Measurements from ENCODE around the gene AKT2.

AKT2 gene

GRCh38 chr19:40300668-40301067, 15.5 kb upstream of the AKT2 start:
- no peak for DNase-seq (ENCODE audit: low read depth, low spot score)

DNA sequence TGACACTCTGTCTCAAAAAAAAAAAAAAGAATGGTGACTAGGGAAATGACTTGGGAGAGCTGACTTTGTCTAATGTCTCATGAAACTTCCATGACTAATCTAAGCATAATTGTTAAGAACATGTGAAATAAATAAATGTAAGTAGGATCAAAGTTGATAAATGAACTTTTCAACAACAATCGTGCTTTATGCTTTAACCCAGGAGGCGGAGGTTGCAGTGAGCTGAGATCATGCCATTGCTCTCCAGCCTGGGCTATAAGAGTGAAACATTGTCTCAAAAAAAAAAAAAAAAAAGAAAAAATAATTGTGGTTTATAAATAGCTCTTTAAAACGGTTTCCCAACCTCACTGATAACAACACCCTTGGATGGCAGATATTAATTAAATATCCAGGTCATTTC, 12.9 kb upstream of the AKT2 start:
- DNase-seq (ENCODE audit: low read depth, low spot score), result no peak

GRCh38 chr19:40294560-40294959, 9.4 kb upstream of the AKT2 start:
- DNase-seq (ENCODE audit: low read depth, low spot score), result no peak

- no peak for DNase-seq (ENCODE audit: low read depth, low spot score)
Measured at GRCh38 chr19:40286971-40287421, 1.9 kb upstream of the AKT2 start.

DNA sequence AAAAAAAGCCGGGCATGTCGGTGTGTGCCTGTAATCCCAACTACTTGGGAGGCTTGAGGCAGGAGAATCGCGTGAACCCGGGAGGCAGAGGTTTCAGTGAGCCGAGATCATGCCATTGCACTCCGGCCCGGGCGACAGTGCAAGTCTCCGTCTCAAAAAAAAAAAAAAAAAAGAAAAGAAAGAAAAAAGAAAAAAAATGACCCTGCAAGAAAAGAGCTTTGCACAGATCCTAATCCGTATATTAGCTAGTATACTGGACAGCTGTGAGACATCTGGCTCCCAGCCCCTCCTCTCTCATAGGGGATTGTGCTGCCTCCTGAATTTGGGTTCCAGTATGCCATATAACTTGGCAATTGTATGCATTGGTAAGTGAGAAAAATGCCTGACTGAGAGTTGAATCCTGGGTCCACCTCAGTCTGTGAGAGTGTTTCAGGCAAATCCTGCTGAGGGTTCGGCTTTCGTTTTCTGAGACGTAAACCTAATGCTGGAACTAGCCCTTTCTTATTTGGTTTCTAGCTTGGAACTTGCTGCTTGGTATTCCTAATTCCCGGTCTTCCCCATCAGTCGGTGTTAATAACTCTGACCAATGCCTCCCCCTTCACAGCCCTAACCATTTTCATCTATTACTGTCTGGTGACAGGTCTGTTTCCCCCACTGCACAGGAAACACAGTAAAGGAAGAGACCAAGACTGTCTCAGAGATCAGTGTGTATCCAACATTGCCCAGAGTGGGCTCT, 1.3 kb upstream of the AKT2 start:
- DNase-seq (ENCODE audit: low read depth, low spot score), result no peak

GRCh38 chr19:40285353-40286234, 449 bp upstream of the AKT2 start:
- peak; percentile 100 for DNase-seq (ENCODE audit: low read depth, low spot score)

DNA sequence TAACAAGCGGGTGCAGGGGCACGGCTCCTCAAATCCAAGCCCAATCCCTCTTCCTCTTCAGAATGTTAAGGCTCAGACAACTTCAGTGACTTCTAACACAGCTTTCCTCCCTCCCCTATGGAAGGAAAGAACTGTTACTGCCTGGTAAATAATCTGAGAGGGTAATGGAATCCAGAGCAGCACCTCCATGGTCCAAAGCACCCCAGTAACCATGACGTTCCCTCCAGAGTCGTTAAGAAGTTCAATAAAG, 969 bp downstream of the AKT2 start:
- DNase-seq (ENCODE audit: low read depth, low spot score), result no peak

DNA sequence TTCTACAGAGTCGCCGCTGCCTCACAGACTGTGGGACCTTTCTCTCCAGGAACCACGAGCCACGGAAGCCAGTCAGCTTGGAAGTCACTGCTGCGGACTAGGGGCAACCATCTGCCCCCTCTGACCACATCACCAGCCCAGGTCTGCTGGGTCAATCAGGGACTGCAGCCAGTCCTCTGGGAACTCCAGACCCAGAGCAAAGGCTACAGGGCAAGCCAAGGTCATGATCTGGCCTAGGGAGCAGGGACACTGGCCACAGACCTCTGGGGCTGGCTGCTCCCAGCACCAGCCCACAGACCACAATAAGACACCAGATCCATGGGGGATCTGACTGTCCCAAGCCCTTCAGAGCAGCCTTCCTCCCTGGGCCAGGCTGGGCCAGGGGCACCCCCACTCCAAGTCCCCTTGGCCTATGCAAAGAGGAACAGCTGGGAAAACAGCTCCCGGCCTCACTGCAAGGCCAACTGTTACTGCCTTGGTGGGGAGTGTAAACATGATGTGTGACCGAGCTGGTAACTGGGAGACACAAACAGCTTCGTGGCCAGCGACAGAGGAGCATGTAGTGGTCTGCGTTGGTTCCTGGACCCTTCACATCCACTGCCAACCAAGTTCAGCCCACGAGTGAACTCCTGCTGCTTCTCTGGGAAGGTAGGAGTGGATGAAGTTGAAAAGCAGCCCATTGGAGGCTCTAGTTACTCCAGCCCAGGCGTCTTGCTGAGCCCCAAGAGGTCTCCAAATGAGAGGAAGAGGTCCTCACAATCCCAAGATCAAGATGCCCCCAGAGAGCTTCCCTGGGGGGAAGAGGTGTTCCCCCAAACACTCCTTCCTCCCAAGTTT, 1.5 kb downstream of the AKT2 start:
- no peak for DNase-seq (ENCODE audit: low read depth, low spot score)

DNA sequence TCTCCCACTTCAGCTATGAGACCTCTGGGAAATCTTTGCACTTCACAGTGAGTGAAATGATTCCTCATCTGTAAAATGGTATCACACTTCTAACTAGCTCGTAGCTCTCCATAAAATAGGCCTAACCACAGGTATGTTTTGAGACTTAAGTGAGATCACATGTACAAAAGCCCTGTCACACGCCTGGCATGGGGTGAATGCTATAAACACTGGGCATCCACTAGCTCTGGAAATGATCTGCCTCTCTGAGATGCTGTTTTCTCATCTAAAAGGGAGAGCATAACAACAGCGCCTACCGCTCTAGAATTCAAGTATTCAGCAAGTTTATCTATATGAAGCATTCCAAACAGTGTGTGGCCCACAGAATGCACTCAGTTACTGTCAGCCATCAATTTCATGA, 2.2 kb downstream of the AKT2 start:
- DNase-seq (ENCODE audit: low read depth, low spot score), result peak; percentile 56

- no peak for DNase-seq (ENCODE audit: low read depth, low spot score)
Measured at GRCh38 chr19:40282209-40282580, 3.0 kb downstream of the AKT2 start.

DNA sequence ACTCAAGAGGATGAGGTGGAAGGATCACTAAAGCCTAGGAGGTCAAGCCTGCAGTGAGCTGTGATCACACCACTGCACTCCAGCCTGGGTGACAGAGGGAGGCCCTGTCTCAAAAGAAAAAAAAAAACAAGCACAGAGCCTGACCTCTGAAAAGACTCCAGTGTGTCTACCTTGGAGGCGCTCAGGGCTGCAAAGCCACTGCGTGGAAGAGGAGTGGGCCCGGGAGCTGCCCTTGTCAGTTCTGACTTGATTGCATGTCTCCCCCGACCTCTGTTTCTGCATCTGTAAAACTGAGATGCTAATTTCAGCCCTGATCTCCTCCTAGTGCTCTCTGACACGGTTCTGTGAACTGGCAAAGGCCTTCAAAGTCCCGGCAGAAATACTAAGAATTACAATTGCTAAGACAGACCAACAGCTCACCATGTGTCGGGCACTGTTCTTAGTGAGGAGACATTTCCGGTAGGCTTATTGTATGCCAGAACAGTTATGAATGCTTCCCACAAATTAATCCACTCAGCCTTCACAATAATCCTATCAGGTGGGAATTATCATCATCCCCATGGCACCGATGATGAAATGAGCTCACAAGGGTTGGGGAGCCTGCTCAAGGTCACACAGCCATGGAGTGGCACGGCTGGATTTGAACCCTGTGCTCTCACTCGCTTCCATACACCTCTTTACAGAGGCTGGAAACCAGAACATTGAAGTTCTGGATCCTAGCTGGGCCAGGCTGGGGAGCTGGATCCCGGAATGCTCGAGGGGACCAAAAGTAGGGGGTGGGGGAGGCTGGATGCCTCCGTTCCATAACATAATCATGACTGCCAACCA, 3.5 kb downstream of the AKT2 start:
- no peak for DNase-seq (ENCODE audit: low read depth, low spot score)

- no peak for DNase-seq (ENCODE audit: low read depth, low spot score)
Measured at GRCh38 chr19:40280608-40281221, 4.4 kb downstream of the AKT2 start.

- no peak for DNase-seq (ENCODE audit: low read depth, low spot score)
Measured at GRCh38 chr19:40279761-40280607, 5.2 kb downstream of the AKT2 start.

- peak; percentile 63 for DNase-seq (ENCODE audit: low read depth, low spot score)
Measured at GRCh38 chr19:40279120-40279551, 6.0 kb downstream of the AKT2 start.

GRCh38 chr19:40278361-40279035, 6.6 kb downstream of the AKT2 start:
- DNase-seq (ENCODE audit: low read depth, low spot score), result no peak

GRCh38 chr19:40277356-40278059, 7.6 kb downstream of the AKT2 start:
- DNase-seq (ENCODE audit: low read depth, low spot score), result no peak

GRCh38 chr19:40274585-40275544, 10.3 kb downstream of the AKT2 start:
- no peak for DNase-seq (ENCODE audit: low read depth, low spot score)
